AG20443 (cell line): Measurements from ENCODE around the gene CLRN2.
"Not testable (repeated sequence)": the region's sequence is repeated elsewhere in the genome, so short reads cannot be mapped to it uniquely, and the experiment has no call there.

ENCODE experiments used
- DNase-seq: peaks from one replicate; pipeline ENCODE4 v3.0.0; 2012; ENCODE audit warnings: low spot score, mixed read lengths

CLRN2 gene

DNA sequence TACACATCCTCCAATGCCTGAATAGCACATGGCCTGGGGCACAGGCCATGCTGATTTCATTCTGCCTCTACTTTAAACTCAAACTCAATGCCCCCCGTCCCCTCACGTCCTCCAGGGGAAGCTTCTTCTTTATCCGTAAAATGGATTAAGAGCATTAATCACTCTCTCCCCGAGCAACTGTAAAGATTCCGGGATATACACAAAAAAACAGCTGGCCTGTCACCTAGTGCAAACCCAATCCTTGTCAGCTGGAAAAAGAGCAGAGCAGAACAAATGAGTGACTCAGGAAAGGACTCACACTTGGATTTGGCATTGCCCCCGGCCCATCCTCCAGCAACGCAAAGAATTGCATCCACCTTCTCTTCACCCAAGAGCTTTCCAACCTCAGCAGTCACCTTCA is 10.9 kb upstream of the CLRN2 start:
- no peak for DNase-seq

DNA sequence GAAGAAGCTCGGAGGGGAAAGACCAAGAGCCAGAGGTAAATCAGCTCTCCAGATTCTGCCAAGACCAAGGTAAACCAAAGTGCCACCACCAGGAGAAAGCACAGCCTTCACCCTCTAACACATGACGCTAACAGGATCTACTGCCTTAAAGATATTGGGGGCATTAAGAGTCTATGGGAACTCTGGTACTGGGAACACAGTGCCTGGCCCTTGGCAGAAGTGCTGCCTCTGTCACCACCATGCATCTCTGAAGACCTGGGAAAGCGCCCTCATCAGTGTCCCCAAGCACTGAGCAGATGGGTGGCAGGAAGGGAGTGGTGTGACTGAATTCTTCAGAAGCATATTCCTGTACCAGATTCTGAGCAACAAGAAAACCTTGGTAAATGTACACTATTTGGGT is 4.4 kb upstream of the CLRN2 start:
- no peak for DNase-seq

DNA sequence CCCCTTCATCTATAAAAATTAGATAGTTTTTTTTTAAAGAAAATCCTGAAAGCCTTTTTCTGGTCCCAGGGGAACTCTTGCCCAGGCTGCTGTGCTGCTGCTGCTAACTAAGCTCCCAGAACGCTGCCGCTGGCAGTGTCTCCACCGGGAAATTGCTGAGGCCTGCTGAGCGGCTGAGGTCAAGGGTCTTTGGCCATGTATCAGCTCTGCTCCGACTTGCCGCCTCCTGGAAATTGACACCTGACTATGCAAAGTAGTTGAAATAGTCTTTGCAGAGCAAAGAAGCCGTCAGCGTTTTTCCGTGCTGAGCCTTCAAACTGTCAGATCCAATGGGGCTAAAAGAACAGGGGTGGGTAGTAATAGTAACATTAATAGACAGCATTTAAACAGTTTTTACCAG is 3.9 kb upstream of the CLRN2 start:
- peak; percentile 33 for DNase-seq

DNA sequence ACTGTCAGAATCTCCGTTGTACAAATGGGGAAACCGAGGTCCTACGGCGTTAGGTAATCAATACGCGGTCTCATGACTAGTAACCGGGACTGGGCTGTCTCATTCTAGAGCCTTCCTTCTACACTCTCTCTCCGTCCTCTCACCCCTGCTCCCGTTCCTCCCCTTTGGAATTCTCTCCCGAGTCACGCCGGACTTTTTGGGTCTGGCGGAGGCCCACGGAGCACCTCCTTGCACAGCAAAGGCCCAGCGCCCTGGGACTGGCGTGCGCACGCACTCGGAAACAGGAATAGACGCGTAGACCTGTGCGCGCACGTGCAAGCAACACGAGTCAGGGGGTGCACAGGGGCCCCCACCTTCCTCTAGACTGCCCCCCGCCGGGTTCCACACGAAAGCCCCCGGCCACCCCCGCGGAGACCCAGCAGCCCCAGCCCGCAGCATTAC is 3.4 kb upstream of the CLRN2 start:
- DNase-seq, result peak; percentile 69

DNA sequence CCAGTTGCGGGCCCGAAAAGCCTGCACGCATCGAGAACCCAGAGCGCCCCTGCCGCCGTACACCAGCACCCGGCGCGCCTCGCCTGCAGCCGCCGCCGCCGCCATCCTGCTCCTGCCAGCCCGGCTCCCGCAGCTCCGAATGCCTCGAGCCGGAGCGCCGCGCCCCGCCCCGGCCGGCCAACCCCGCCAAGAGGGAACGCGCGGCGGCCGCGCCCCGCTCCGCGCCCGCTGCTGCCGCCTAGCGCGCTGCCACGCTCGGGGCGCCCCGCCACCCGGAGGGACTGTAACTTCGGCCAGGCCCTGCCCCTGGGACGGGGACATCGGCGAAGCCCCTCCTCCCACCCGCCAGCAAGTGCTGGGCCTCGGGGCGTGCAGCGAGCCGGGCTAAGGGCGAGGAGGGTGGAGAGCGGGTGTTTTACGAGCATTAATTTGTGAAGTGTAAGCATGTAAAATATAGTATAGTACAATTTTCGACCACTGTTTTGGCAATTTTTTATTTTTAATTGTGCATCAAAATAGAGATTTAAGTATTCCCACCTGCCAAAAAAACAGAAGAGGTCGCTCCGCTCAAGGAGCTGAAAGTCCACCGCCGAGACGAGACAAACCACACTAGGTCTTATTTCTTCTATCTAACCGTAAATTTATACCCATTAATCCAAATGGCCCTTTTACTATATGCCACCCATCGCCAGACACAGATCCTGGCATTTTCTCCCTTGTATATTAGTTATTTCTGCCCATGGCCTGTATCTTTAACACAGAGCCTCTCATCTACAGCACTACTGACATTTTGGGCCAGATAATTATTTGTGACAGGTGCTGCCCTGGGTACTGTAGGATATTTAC is 2.8 kb upstream of the CLRN2 start, which contains the start of gene QDPR:
Gene QDPR, minus strand, starts transcription at position 141 of the 846 bp plus-strand sequence. Its CDS starts 36 bp downstream, at position 105.
- peak; percentile 94 for DNase-seq

DNA sequence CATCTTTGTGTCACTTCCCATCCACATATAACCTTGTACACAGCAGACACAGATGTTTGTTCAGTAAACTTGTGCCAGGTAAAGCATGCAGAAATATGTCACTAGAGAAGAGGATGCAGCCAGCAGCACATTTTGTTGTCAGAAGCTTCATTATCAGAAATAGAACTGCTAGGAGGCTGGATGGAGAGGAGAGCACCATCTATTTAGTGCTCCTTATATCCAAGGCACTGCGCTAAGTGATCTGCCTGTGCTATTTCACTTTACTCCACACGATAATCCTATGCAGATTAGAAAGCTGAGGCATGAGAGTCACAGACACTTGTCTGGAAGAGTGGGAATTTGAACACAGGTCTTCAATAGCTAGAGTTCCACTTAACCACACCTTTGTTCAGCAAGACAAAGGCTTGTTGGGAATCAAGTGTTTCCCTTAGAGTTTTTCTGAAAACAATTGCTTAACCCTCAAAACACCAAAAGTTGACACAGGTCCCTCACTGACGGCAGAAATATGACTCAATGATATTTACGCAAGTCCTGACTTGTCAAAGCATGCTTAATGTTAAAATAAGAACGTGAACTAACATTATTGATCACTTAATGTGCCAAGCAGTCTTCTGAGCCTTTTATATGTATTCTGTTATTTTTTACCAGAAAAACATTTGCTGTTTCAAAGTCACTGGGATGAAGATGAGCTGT is 1.8 kb upstream of the CLRN2 start:
- no peak for DNase-seq

DNA sequence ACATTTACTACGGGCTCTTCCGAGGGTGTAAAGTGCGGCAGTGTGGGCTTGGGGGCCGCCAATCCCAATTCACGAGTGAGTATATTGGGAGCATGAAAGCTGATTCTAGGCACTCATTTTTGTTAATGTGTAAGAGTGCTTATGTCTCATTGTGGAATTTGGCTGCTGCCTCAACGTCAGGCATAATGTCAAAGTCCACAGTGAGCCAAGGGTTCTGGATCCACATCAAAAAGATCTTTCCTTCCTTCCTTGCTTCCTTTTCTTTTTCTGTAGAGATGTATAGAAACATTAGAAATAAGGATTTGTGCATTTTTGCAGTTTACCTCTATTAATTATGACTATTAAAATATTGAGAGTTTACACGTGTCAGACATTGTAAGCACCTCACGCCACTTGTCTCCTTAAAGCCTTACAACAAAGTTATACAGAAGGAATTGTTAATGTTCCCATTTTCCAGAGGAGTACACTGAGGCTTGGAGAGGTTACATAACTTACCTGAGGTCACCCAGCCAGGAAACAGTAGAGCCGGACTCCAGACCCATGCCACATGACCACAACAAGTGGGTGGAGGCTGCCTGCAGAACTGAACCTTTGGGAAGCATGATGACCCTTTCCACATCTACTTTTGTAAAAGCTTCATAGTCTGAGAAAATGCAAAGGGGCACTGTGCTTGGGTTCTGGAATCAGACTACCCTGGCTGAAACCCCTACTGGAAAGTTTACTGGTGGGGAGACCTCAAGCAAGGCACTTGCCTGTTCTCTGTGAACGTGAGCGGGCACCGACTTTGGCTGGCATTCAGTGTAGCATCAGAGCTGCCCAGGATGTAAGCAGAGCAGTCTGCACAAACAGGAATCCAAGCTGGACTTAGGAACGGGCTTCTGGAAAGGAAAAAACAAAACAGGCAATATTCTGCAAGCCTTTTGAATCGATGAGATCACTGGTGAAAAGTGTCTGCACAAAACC is 761 bp downstream of the CLRN2 start:
- no peak for DNase-seq

DNA sequence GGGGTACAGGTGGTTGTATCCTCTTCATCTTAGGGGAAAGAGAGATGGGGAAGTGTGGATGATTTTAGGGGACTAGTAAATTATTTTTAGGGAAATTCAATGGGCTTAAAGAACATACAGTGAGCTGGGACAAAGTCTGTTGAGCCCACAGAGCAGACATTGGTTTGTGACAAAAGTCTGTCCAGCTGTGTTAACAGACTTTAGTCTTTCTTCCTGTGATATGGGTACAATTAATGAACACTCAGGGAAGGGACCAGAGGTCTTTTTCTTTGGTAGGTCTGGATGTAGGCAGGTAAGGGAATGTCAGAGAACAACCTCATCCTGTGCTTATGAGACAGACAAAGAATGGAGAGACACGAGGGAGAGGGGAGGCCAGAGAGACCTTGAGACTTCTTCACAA is 2.0 kb downstream of the CLRN2 start:
- no peak for DNase-seq

DNA sequence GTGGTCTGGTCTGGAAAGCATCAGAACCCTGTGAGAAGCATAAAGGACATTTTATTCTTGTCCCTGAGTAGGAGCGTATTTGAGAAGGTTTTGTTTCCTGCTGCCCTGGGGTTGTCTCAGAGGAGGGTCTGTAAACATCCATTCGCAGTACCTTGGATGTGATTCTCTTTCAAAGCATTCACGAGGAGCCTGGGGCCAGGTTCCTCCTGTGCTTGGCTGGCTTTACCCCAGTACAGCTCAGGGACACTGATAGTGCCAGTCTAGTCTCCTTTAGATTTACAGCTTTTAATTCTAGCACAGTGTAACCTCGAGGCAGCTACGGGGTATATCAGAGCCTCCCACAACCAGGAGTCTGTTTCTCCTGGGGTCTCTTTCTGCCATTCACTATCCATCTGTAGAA is 2.7 kb downstream of the CLRN2 start:
- DNase-seq, result no peak

DNA sequence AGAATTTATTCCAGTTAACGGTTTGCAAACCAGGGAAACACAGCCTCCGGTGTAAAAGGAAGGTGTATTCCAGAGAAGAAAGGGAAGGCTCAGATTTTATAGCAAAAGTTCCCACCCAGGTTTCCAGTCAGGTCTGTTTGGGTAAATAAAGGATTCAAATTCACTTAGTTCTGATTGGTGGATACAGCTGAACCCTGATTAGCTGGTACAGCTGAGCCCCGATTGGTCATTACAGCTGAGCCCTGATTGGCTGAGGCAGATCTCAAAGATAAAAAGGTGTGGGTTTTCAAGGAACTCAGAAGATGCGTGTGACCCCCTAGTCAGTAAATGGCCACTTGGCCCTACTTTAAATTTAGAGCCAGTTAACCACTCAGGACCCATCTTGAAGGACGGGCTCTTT is 6.6 kb downstream of the CLRN2 start:
- no peak for DNase-seq

DNA sequence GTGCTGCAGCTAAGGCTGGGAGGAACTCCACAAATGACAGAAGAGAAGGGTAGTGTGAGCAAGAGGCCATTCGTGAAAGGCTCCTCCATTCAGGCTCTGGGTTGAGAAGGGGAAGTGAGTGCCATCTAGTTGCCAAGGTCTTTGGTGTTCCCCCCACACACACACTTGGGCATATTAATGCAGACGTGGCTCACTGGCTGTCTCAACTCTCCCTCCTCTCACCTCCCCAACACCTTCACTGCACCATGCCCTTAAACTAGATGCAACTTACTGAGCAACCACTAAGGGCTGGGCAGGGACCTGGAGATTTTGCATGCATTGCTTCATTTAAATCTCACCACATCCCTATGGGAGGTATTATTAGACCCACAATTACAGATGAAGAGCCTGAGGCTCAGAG is 8.7 kb downstream of the CLRN2 start:
- DNase-seq, result no peak

DNA sequence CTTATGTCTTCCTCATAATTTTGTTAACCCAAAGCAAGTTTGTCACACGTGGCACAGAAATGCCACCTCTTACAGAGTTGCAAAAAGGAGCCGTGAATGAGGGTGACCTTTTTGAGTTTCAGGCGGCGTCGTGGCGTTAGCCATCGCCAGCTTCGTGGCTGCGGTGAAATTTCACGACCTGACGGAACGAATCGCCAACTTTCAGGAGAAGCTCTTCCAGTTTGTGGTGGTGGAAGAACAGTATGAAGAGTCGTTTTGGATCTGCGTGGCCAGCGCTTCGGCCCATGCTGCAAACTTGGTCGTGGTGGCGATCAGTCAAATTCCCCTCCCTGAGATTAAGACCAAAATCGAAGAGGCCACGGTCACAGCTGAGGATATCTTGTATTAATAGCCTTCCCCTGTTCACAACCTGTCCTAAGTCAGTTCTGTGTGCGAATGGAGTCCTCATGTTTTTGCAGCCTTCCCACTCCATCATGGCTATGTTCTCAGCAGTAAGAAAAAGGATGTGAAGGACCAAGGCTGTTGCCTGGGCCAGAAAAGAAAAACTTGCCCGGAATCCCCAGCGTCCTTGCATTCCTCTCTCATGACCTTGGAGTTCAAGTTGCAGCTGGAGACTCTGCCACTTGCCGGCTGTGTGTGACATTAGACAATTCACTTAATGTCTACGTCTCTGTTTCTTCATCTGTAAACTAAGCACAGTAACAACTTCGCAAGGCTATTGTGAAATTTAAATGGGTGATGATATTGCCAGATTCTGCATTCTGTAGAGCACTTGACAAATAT is 11.9 kb downstream of the CLRN2 start:
- no peak for DNase-seq

DNA sequence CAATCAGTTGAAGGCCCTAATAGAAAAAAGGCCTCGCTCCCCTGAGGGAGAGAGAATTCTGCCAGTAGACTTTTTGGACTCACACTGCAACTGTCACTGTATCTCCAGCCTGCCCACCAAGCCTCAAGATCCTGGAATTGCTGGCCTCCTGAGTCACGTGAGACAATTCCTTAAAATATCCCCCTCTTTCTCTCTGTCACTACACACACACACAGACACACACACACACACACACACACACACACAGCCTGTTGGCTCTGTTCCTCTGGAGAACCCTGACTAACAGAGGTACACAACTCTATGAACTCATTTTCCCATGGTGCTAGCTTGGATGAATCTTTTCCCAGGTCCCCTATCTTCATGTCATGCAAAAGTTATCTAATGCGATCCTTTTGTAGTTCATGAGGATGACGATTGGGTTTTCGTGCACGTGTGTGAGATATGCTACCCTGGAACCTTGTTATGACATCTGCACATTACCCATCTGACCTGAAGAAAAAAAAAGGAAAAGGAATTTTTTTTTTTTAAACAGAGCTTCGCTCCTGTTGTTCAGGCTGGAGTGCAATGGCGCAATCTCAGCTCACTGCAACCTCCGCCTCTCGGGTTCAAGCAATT is 13.7 kb downstream of the CLRN2 start:
- DNase-seq, result no peak

DNA sequence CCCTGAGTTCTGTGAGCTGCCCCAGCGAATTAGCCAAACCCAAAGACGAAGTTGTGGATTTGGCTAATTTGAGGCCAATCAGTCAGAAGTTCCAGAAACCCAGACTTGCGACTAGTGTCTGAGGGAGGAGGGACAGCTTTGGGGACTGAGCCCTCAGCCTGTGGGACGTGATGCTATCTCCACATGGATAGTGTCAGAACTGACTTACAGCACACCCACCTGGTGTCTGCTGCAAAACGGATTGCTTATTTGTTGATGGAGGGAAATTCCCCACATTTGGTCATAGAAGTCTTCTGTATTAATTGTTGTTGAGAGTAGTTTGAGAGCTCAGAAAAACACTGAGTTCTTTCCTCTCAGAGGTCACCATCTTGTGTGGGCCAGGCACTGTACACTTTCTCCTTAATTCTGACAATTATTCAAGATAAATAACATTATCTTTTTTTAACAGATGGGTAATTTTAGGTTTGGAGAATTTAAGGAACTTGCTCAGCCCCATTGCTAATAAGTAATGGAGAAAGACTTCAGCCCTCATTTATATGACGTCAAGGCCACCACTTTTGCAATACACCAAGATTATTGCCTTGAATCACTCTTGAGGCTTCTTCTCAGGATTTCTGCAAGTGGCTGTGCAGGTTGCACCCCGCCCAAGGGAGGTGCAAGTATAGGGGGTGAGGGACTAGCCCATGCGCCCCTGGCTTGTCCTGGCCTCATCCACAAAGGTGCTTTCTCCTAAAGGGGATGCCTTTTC is 16.7 kb downstream of the CLRN2 start:
- DNase-seq, result no peak

DNA sequence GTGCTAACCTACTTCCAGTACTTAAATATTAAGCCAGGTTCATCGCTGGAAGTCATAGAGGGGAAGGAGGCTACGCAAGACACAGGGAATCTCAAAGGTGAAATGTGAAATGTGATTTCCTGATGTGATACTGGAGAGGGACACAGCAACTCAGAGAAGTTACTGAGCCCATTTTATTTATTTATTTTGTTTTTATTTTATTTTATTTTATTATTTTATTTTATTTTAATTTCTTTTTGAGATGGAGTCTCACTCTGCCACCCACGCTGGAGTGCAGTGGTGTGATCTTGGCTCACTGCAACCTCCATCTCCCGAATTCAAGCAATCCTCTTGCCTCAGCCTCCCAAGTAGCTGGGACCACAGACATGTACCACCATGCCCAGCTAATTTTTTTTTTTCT is 19.7 kb downstream of the CLRN2 start:
- no peak for DNase-seq

DNA sequence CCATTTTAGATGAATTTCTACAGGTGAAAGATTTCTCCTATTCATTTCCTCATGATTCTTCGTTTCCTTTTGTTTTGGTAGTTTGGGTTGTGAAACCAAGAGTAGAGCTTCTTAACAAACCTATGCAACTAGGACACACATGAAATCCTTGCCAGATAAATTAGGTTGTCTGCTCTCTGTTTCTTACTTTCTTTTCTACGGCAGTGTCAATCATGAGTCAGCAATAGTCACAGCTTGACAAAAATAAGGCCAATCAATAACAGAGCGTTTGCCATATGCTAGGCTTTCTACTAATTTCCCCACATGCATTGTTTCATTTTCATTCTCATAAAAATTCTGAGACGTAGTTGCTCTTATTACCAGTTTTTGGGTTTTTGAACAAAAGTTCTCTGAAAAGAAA is 20.3 kb downstream of the CLRN2 start:
- DNase-seq, result no peak

DNA sequence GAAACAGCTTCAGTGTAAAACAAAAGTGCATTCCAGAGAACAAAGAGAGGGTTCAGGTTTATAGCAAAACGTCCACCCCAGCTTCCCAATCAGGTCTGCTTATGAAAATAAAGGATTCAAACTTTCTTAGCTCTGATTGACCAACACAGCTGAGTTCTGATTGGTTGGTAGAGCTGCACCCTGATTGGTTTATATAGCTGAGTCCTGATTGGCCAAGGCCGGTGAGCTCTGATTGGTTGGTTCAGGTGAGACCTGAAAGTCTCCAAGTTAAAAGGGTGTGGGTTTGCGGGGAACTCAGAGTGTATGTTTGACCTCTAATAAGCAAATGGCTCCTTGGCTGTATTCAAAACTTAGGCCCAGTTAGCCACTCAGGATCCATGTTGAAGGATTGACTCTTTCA is 20.9 kb downstream of the CLRN2 start:
- DNase-seq, result no peak

DNA sequence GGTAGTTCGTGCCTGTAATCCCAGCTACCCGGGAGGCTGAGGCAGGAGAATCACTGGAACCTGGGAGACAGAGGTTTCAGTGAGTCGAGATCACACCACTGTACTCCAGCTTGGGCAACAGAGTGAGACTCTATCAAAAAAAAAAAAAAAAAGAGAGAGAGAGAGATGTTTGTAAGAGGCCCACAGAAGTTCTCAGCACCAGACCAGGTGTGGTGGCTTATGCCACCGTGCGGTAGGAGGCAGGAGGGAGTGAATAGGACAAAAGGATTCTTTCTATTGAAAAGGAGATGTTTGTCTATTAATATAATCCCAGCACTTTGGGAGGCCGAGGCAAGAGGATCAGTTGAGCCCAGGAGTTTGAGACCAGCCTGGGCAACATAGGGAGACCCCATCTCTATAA is 22.1 kb downstream of the CLRN2 start:
- not testable (repeated sequence) for DNase-seq

DNA sequence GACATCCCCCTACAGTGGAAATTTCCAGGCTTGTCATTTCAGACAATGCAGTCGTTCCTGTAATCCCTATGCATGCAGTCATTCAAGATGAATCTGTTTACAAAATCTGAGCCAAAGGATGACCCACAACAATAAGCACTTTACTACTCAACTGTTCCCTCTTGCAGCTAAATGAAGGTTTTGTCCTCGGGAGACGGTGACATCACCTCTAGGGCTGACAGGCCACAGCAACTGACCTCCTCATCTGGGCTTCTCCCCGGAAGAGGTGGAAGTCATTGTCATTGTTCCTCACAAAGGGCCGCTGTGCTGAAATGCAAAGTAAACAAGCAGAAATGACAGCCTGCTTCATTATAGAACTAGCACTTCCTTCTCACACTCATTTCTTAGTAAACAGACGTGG is 29.2 kb downstream of the CLRN2 start:
- DNase-seq, result peak; percentile 29

DNA sequence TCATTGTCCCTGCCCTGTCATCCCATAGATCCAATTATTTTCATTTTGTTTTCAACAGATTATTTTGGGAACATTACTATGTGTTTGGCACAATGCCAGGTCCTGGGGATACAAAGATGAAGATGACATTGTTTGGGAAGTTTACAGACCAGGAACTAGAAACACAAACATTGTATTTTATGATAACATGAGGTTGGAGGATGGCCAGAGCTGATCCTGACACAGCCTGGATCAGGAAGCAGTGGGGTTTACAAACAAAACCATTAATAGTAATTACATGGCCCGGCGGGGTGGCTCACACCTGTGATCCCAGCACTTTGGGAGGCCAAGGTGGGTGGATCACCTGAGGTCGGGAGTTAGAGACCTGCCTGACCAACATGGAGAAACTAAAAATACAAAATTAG is 29.9 kb downstream of the CLRN2 start:
- DNase-seq, result no peak
